HG02678 (cell line): ENCODE data around the gene PARD6G.

Source experiments
- ATAC-seq: cut with Tn5 transposase; IDR thresholded peaks from one replicate; pipeline ENCODE4 v1.9.1; 2021; ENCODE audit warnings: mild to moderate bottlenecking, moderate library complexity; ENCODE audit not compliant: unreplicated experiment

The PARD6G gene

DNA sequence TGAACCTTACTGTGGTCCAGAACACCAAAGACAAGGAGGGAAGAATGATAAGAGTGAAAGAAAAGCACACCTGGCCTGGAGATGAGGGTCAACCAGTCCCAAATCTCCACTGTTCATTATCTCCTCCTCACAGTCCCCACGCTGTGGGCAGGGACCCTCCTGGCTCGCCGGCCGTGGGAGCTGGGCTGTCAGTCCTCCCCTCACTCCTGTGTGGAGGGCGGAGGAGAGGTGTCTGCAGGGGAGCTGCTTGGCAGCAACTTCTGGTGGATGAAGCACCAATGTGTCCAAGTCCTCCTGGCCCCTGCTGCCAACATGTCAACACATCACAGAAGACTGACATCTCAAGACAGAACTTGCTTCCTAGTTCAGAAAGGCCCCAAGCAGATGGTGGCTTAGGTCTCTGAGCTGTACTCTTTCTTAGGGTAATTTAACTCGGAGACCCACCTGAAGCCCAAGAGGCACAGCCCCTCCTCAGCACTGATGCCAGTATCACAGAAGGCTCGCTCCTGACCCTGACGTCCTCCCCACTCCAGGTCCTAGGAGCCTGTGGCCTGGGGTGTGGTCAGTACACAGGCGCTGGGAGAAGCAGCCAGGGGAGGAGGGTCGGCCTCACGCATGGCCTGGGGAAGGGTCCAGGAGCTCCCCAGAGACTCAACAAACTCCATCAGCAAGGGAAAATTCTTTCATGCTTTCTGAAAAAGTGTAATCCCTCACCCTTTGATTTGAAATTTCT is 54.5 kb downstream of the PARD6G start:
- ATAC-seq, result no peak

DNA sequence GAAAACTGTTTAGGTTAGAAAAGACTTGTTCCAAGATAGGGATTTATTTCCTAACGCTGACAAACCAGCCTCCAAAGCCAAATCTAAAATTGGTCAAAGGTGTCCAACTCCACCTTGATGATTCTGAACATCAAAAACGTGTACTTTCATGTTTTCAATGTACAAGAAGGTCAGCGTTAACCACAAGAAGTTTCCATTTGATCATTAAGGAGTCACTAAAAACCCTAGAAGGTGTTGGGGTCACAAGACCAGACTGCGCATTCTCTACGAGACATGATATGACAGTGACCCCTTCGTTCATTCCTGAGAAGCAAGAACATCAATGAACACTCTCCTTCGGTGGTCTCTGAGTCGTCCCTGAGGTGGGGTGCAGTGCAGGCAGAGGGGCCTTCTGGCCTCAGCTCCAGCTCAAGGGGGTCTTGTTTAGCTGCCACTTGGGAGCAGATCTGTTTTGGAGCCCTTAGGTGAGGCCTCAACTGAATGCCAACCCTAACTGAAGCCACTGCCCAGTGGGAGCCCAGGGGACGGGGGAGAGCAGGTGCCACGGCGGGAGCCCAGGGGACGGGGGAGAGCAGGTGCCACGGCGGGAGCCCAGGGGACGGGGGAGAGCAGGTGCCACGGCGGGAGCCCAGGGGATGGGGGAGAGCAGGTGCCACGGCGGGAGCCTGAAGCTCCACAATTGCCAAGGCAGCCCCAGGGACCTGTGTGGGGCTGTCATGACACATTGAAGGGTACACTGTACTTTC is 55.2 kb downstream of the PARD6G start:
- ATAC-seq, result no peak

DNA sequence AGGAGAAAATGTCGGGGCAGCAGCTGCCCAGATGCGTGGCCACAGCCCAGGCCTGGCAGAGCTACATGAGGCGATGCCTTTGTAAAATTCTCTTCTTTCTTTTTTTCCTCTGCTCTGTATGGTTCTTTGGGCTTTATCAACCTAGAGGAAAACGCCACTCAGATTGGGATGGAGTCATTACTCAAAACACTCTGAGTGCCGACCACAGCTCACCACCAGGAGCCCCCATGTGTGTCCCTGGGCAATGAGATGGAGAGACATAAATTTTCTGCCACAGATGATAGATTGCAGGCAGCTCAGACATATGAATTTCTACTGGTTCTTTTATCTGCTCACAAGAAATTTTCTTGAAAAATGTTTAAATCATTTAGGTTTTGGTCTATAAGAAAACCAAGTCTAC is 56.0 kb downstream of the PARD6G start:
- no peak for ATAC-seq

DNA sequence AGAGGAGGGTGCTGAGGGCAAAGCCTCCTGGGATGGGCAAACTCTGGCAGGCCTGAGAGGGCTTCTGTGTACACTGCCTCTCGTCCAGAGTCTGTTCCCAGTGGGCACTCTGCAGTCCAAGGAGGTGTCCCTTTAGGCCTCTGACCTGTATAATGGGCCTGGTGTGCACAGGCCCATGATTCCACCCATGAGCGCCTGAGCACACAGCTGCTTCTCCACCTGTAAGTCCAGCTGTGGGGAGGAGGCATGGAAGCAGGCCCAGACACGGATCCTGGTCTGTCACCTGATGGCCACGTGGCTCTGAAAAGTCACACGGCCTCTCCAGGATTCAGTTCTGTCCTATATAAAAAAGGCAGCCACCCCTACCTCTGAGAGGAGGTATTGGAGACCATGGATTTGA is 57.0 kb downstream of the PARD6G start:
- ATAC-seq, result no peak

DNA sequence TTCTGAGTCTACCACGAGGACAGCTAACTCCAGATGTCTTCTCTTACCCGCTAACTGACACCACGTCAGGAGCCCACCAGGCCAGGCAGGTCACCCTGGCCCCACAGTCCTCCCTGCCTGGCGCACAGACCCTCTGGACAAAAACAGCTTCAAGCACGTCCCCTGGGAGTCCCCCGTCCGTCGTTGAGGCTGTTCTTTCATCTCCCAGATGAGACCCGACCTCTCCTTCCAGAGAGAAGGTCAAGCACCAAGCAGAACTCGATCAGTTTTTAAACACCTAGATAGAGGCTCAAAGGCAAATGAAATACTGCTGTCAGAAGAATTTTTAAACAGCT is 57.8 kb downstream of the PARD6G start:
- no peak for ATAC-seq

DNA sequence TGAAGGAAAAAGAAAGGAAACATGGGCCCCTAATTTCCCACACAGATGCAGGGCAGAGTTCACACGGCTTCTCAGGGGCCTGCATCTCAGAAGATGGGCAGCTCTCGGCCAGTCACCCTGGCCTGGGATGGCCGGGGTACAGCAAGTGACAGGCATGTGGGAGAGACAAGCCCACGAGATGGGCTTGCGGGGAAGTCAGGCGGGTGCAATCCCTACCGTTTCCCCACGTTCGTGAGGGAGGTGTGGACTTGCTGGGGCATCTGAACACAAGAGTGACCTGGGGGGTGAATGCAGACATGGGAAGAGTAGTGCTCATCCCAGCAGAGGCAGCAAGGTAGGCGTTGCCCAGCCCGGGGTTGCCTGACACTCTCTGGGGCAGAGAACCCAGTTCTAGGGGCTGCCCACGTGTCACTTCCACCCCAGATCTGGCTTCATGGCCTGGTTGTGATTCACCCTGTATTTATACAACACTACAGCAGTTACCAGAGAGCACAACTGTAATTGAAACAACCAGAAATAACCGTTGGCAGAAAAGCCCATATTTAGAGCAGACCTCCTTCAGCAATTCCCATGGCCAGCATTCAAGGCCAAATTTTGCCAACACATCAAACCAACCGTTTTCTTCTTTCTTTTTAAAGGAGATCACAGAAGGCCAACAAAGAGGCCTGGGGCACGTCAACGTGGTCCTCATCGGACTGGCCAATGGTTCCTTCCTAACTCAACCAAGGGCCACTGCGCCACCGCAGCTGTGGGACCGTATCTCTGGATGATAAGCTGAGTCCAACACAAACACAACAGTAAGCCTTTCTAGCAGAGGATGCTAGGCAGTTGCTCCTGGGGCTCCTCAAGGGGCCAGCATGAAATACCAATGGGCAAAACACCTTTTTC is 58.4 kb downstream of the PARD6G start:
- ATAC-seq, result no peak

DNA sequence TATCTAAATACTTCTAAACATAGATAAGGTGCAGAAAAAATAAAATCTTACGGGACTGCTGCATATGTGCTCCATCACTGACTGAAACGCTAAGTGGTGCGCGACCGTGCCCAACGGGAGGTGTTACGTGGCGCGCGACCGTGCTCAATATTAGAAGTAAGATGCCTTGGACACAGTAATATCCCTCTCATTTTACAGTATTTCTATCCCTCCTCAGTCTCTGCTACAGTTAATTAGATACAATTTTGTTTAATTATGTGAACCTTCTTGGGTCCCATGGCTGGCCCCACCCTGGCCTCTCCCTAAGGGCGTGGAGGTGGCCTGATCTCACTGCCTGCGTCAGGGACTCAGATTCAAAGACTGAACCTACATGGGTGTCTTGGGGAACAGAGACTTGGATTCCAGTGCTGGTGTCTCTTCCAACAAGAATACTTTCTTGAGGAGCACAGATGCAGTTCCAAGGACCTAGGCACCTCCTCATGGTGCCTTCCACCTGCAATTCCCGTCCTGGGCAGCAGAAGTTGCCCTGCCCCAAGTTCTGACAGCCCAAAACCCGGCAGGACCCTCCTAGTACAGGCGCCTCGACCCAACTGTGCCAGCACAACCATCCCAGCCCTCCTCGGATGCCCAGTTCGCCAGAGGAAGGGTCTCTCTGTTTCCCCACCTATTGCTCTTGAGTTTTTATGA is 59.2 kb downstream of the PARD6G start:
- ATAC-seq, result no peak

DNA sequence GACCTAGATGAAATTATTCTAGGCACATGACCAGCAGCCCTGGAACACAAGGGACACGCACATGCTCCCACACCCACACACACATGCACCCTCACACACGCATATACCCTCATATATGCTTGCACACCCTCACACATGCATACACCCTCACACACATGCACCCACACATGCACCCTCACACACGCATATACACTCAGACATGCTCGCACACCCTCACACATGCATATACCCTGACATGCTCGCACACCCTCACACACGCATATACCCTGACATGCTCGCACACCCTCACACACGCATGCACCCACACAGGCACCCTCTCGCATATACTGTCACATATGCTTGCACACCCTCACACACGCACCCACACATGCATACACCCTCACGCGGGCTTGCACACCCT is 61.8 kb downstream of the PARD6G start:
- ATAC-seq, result no peak

DNA sequence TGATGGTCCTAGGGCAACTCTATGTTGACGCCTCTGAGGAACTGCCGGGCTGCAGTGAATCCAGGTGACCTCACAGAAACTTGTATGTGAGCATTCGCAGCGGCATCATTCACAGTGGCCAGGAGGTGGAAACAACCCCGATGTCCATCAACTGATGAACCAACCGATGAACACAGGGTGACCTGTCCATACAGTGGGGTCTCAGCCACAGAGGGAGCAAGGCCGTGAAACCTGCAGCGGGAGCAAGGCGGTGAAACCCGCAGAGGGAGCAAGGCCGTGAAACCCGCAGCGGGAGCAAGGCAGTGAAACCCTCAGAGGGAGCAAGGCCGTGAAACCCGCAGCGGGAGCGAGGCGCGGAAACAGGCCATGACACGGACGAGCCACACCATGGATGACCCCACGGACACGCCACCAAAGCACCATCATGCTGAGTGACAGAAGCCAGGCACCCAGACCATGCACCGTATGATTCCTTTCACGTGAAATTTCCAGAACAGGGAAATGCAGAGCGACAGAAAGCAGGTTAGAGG is 63.0 kb downstream of the PARD6G start:
- no peak for ATAC-seq

DNA sequence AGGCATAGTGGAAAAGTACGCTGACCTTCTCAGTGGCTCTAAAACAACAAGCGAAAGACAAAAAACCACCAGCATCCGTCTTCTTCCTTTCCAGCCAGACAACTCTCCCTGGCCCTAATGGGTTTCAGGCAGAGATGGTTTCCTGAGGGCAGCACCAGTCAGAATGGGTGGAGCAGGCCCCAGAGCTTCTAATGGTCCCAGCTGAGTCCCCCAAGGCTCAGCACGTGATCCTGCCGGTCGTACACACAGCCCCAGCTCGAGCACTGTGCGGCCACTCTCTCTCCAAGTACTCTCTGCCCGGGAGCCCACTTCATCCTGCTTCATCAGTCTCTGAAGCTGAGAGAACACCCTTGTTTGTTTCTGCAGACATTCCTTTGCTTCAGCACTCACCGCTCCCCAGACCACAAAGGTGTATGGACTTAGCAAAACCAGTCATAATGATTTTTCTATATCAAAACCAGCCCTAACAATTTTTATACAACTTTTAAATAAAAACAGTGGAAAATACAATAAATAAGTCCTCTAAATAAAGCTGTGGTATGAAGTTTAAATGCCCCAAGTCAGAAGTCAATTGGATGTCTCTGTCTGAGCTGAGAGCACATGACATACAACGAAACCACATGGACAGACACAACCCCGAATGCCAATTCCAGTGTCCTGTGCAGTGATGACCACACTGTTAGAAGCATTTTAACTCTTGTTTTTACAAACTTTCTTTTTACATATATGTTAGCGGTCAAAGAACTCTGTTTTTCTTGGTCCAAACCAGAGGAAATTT is 63.9 kb downstream of the PARD6G start:
- ATAC-seq, result no peak

DNA sequence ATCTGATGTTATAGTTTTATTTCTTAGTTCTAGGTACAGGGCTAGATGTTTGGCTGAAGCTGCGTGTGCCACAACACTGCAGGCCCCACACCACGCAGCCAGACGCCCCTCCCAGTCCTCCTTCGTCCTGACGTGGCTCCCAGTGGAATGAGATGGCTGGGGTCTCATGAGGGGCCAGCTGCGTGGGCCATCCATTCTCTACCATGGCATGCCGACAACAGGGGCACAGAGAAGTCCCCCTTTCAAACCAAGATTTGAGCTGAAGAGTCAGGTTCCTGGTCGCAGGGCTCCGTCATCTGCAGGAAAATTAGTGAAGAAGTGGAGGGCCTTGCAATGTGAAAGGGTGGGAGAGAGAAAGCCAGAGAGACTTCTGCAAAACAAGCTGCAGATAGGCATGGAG is 64.5 kb downstream of the PARD6G start:
- ATAC-seq, result no peak

DNA sequence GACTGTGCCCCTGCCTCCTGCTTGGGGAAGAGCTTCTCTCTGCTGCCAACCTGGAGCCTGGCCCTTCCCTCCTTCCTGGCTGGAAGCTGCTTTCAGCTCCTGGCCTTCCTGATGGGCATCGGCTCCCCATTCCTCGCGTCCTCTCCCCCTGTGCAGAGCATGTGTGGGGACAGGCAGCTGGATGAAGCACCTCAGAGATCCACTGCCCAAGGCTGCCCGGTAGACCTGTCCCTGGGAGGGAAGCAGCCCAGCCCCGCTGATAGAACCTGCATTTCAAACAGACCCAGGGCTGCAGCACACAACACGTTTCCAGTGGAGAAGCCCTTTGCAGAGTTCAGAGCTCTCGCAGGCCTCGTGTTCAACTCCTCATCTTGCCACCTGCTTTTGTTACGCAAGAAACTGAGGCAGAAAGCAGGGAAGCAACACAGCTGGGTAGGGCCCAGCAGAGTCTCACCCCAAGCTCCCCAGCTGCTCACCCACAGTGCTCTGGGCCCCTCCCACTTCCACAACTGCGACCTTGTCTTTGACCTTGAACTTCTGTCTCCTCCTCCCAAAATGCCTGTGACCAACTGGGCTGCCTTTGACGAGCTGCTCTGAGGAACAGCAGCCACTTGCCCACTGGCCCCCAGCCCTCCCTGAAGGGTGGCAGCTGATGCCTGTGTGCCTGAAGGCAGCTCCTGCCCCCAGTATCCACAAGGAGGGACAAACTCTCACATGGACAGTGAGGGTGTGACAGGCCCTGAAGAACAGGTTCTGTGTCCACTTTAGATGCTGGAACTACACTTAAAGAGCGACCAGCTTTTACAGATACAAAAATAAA is 65.5 kb downstream of the PARD6G start:
- no peak for ATAC-seq

DNA sequence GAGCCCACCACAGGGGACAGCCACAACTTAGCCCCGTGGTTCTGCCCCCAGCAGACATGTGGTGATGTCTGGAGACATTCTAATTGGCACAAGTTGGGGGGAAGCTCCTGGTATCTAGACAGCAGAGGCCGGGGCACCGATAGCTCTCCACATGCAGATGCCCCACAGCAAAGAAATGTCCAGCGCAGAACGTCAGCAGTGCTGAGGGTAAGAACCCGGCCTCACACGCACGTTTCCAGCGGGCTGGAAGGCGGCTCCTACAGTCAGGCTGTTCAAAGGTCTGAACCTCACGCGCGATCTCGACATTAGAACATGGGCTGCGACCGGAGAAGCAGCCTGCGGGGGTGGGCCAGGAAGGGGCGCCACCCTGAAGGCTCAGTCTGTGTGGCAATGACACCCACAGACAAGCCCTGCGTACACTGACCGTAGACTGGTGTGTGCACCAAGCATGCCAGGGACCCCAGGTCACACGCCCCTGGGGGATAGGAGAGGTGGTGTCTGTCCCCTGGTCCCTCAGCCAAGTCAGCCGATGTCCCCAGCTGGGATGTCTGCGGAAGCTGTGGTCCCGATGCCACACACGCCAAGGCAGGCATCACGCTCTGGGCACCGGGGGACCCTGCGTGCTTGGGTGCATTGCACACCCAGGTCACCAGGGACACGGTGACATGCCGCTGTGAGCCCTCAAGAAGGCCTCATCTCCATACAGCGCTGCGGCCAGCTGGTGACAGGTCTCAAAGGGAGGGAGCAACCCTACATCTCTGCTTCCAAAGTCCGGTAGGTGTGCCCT is 66.3 kb downstream of the PARD6G start:
- ATAC-seq, result no peak

DNA sequence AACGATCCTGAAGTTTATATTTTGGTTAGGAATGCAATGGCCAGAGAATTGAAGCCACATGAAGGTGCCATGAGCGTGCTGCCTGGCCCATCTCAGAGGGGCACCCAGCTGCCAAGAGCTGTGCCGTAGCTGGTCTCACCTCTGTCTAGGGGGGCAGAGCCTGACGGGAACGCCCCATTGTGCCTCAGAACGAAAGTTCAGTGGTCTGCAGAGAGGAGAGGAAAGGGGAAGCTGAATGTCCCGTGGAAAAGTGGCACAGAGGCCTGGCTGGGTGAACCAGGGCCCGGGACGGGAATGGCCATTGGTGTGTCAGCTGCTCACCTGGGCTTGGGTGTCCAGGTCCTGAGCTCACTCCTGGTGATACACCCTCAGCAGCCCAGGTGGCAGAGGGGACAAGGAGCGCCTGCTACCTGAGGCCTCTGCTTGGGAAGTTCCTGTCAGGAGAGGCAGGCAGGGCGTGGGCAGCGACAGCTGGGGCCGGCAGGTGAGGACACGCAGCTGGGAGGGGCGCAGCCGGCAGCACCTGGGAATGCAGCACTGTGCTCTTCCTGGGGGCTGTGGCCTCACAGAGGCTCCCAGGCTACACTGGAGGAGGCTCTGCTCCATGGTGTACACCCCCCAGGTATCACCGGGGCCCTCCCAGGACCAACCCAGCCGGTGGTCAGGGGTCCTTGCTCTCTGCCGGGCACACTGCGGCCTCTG is 67.3 kb downstream of the PARD6G start:
- ATAC-seq, result no peak

DNA sequence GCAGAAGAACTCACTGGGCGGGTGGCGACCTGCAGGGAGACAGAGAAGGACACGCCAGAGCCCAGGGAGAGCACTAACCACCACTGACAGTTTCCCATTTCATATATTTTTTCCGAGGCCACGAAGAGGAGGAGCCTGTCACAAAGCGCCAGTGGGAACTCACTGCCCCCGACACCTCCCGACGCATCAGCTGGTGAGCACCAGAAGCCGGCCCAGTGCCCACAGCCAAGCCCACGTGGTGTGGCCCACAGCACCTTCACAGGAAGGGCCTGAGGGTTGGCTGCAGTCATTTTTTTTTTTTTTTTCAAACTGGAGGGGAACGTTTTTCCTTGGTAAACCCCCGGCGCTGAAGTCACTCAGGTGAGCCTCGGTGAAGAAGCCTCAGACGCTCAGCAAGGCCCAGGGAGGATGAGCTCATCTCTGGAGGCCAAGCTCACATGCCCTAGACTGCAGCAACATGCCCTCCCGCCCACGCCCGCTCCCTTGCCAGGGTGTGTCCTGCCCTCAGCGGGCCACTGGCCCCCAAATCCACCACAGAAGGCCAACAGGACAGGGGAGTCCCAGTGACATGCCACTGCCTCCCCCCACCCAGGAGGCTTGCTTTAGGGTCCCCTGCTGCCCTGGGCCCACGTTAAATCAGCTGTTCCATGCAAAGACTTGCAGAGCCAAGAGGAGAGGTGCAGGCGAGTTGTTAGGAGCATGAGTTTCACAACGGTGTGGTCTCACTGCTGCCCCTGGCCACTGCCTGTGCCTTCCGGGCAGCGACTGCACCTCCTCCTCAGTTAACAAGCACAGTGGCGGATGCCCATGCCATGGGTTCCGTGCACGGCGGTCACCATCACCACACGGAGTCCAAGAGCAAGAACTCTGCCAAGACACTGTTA is 68.1 kb downstream of the PARD6G start:
- ATAC-seq, result no peak

DNA sequence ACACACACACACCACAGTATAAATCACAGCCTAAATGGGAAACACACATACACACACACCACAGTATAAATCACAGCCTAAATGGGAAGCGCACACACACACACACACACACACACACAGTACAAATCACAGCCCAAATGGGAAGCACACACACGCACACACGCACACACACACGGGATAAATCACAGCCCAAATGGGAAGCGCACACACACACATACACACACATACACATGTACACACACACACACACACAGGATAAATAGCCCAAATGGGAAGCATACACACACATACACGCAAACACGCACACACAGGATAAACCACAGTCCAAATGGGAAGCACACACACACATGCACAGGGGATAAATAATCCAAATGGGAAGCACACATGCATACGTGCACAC is 70.2 kb downstream of the PARD6G start:
- no peak for ATAC-seq
